ENCODE results near the gene TRIP11.

Gene TRIP11

DNA sequence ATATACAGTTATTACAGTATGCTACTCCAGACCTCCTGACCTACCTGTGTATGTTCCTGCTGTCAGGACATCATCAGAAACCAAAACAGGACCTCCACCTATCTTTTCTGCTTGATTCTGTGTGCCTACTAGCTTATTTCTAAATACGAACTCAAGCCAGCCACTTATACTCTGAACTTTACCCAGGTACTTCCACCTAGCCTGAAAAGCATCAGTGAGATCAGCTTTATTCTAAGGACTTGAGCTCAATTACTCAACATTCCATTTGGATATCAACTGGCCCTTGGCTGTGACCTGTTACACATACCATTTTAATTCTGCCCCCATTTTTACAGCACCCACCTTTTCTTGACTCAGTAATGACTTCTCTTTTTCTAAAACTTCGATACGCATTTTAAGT, 29.2 kb downstream of the TRIP11 start:
- H3K4me2 ChIP-seq (ENCODE audit: low read depth, low read length): no peak overlapping the region
- H3K36me3 ChIP-seq (replicated peaks; ENCODE audit: insufficient read depth, low read length): no peaks in the 10 kb centered on the region
- no peaks in the 10 kb centered on the region for H3K9me3 ChIP-seq (replicated peaks; ENCODE audit: insufficient read depth, low read length)
- no peak overlapping the region for H2AFZ ChIP-seq (ENCODE audit: low read length)
- H3K79me2 ChIP-seq (ENCODE audit: low read length): no peaks in the 10 kb centered on the region
- no peaks in the 10 kb centered on the region for H3K4me1 ChIP-seq (ENCODE audit: low read length)
- no peaks in the 10 kb centered on the region for H4K20me1 ChIP-seq (ENCODE audit: insufficient read depth, low read length)
- DNase-seq: no peak
- H3K9ac ChIP-seq (ENCODE audit: low read length): no peak overlapping the region
- H3K9me2 ChIP-seq (replicated peaks; ENCODE audit: insufficient read depth, low read length): no peaks in the 10 kb centered on the region
- H3K27me3 ChIP-seq (replicated peaks; ENCODE audit: insufficient read depth, low read length): no peaks in the 10 kb centered on the region
- no peak overlapping the region for H3K27ac ChIP-seq (ENCODE audit: low read length)
- TF ChIP-seq, protein P1, sequence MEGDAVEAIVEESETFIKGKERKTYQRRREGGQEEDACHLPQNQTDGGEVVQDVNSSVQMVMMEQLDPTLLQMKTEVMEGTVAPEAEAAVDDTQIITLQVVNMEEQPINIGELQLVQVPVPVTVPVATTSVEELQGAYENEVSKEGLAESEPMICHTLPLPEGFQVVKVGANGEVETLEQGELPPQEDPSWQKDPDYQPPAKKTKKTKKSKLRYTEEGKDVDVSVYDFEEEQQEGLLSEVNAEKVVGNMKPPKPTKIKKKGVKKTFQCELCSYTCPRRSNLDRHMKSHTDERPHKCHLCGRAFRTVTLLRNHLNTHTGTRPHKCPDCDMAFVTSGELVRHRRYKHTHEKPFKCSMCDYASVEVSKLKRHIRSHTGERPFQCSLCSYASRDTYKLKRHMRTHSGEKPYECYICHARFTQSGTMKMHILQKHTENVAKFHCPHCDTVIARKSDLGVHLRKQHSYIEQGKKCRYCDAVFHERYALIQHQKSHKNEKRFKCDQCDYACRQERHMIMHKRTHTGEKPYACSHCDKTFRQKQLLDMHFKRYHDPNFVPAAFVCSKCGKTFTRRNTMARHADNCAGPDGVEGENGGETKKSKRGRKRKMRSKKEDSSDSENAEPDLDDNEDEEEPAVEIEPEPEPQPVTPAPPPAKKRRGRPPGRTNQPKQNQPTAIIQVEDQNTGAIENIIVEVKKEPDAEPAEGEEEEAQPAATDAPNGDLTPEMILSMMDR (IDR thresholded peaks at IDR 0.05; ENCODE audit: low read length): no peak
- no peak for TF ChIP-seq EZH2phosphoT487 (IDR thresholded peaks at IDR 0.05; ENCODE audit: low read length)
- TF ChIP-seq EZH2 (optimal IDR thresholded peaks at IDR 0.05; ENCODE audit: low read depth, low read length): no peak
- H3K4me3 ChIP-seq (ENCODE audit: low read length): no peak overlapping the region
- no peaks in the 10 kb centered on the region for H3F3A ChIP-seq (ENCODE audit: insufficient read depth, low read length)

DNA sequence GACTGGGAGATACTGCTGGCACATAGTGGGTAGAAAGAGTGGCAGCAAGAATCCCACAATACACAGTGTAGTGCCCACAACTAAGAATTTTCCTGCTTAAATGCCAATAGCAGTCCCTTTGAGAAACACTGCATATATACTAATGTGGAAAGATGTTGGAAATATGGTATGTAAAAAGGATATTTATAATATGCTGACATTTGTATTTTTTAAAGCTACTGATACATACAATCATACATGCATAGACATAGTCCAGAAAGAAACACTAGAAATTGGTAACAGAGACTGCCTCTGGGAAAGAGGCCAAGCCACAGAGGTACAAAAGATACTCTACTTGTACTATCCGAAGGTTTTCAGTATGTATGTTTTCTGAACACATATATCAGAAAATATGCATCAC, 30.3 kb downstream of the TRIP11 start:
- no peaks in the 10 kb centered on the region for H3K27me3 ChIP-seq (replicated peaks; ENCODE audit: insufficient read depth, low read length)
- no peaks in the 10 kb centered on the region for H3F3A ChIP-seq (ENCODE audit: insufficient read depth, low read length)
- H3K27ac ChIP-seq (ENCODE audit: low read length): no peak overlapping the region
- no peak overlapping the region for H3K9ac ChIP-seq (ENCODE audit: low read length)
- H3K79me2 ChIP-seq (ENCODE audit: low read length): no peaks in the 10 kb centered on the region
- no peak overlapping the region for H3K4me2 ChIP-seq (ENCODE audit: low read depth, low read length)
- H2AFZ ChIP-seq (ENCODE audit: low read length): no peak overlapping the region
- no peak for DNase-seq
- H3K9me2 ChIP-seq (replicated peaks; ENCODE audit: insufficient read depth, low read length): no peaks in the 10 kb centered on the region
- H3K9me3 ChIP-seq (replicated peaks; ENCODE audit: insufficient read depth, low read length): no peaks in the 10 kb centered on the region
- no peaks in the 10 kb centered on the region for H3K36me3 ChIP-seq (replicated peaks; ENCODE audit: insufficient read depth, low read length)
- no peaks in the 10 kb centered on the region for H3K4me1 ChIP-seq (ENCODE audit: low read length)
- no peak overlapping the region for H3K4me3 ChIP-seq (ENCODE audit: low read length)
- H4K20me1 ChIP-seq (ENCODE audit: insufficient read depth, low read length): no peaks in the 10 kb centered on the region
- TF ChIP-seq EZH2phosphoT487 (IDR thresholded peaks at IDR 0.05; ENCODE audit: low read length): no peak

DNA sequence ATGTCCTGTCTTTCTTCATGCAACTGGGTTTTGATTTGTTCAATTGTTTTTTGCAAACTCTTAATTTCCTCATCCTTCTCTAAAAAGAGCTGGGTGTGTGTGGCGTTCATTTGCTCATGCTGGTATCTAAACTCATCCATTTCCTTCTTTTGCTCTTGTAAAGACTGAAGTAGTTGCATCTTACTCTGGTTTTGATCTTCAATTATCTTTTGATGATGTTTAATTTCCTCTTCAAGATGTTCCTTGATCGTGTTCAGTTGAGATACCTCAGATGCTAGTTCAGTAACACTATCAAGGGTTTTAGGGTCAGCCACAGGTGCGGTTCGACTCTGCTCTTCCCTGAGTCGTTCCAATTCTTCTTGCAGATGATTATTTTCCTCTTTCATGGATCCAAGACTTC, 34.8 kb downstream of the TRIP11 start:
- no peak overlapping the region for H3K9ac ChIP-seq (ENCODE audit: low read length)
- H3K4me3 ChIP-seq (ENCODE audit: low read length): no peak overlapping the region
- no peak overlapping the region for H3K4me2 ChIP-seq (ENCODE audit: low read depth, low read length)
- H3K27ac ChIP-seq (ENCODE audit: low read length): no peak overlapping the region
- DNase-seq: no peak
- H3K9me3 ChIP-seq (replicated peaks; ENCODE audit: insufficient read depth, low read length): no peaks in the 10 kb centered on the region
- TF ChIP-seq EZH2phosphoT487 (IDR thresholded peaks at IDR 0.05; ENCODE audit: low read length) (no peak), EZH2 (optimal IDR thresholded peaks at IDR 0.05; ENCODE audit: low read depth, low read length) (no peak)
- TF ChIP-seq, protein P1 (IDR thresholded peaks at IDR 0.05; ENCODE audit: low read length): no peak
- no peak overlapping the region for H2AFZ ChIP-seq (ENCODE audit: low read length)
- no peaks in the 10 kb centered on the region for H3F3A ChIP-seq (ENCODE audit: insufficient read depth, low read length)
- H3K36me3 ChIP-seq (replicated peaks; ENCODE audit: insufficient read depth, low read length): no peaks in the 10 kb centered on the region
- H3K9me2 ChIP-seq (replicated peaks; ENCODE audit: insufficient read depth, low read length): no peaks in the 10 kb centered on the region
- H3K27me3 ChIP-seq (replicated peaks; ENCODE audit: insufficient read depth, low read length): no peaks in the 10 kb centered on the region
- H3K4me1 ChIP-seq (ENCODE audit: low read length): no peaks in the 10 kb centered on the region
- no peaks in the 10 kb centered on the region for H4K20me1 ChIP-seq (ENCODE audit: insufficient read depth, low read length)
- H3K79me2 ChIP-seq (ENCODE audit: low read length): no peaks in the 10 kb centered on the region

DNA sequence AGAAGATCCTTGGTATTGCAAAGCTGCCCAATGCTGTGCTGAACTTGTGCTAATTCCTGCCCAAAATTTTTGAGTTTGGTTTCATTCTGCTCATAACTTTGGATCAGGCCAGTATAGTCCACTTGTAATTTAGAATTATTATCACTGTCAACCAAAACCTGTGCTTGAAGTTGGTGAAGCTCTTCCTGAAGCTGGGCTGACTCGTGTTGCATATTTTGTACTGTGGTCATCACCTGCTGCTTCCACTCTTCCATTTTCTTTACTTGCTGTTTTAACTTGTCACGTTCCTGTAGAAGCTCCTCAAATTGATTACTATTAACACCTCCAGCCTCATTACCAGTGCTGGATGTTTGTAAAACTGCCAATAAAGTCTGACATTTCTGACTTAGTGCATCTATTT, 35.8 kb downstream of the TRIP11 start:
- Histone ChIP-seq H3F3A (ENCODE audit: insufficient read depth, low read length) (no peaks in the 10 kb centered on the region), H4K20me1 (ENCODE audit: insufficient read depth, low read length) (no peaks in the 10 kb centered on the region), H3K4me1 (ENCODE audit: low read length) (no peaks in the 10 kb centered on the region), H3K4me2 (ENCODE audit: low read depth, low read length) (no peak overlapping the region), H3K36me3 (replicated peaks; ENCODE audit: insufficient read depth, low read length) (no peaks in the 10 kb centered on the region), H2AFZ (ENCODE audit: low read length) (no peak overlapping the region), H3K9me2 (replicated peaks; ENCODE audit: insufficient read depth, low read length) (no peaks in the 10 kb centered on the region), H3K9ac (ENCODE audit: low read length) (no peak overlapping the region), H3K4me3 (ENCODE audit: low read length) (no peak overlapping the region), H3K27me3 (replicated peaks; ENCODE audit: insufficient read depth, low read length) (no peaks in the 10 kb centered on the region), H3K27ac (ENCODE audit: low read length) (no peak overlapping the region), H3K79me2 (ENCODE audit: low read length) (no peaks in the 10 kb centered on the region), H3K9me3 (replicated peaks; ENCODE audit: insufficient read depth, low read length) (no peaks in the 10 kb centered on the region)
- DNase-seq: no peak
- TF ChIP-seq EZH2phosphoT487 (IDR thresholded peaks at IDR 0.05; ENCODE audit: low read length) (no peak), EZH2 (optimal IDR thresholded peaks at IDR 0.05; ENCODE audit: low read depth, low read length) (no peak)
- TF ChIP-seq, protein P1 (IDR thresholded peaks at IDR 0.05; ENCODE audit: low read length): no peak

All from MM.1S (cell line).